ENCODE data around the gene GPT2. TPM values are rescaled to one million over a fixed set of nuclear protein-coding genes. Genes with fewer than 3 reads are reported as not detected.

GPT2 gene
- total RNA-seq, 1 experiment from 2014 or later: 63.2 TPM

GRCh38 chr16:46899443-46900143 lies 15.4 kb downstream of the GPT2 start:
- no peaks in the 10 kb centered on the region for H3K27me3 ChIP-seq (ENCODE audit: control insufficient read depth, insufficient read depth, low read length)
- H3K4me3 ChIP-seq (ENCODE audit: insufficient read depth, low read depth, low read length): no peak overlapping the region
- peaks cover 30% of the 10 kb centered on the region for H3K36me3 ChIP-seq (replicated peaks; ENCODE audit: control insufficient read depth, insufficient read depth, low read length)
- DNase-seq: no peak

GRCh38 chr16:46900455-46901235 lies 16.5 kb downstream of the GPT2 start:
- Histone ChIP-seq H3K27me3 (ENCODE audit: control insufficient read depth, insufficient read depth, low read length) (no peaks in the 10 kb centered on the region), H3K36me3 (replicated peaks; ENCODE audit: control insufficient read depth, insufficient read depth, low read length) (peaks cover 30% of the 10 kb centered on the region), H3K4me3 (ENCODE audit: insufficient read depth, low read depth, low read length) (no peak overlapping the region)
- no peak for DNase-seq

DNA sequence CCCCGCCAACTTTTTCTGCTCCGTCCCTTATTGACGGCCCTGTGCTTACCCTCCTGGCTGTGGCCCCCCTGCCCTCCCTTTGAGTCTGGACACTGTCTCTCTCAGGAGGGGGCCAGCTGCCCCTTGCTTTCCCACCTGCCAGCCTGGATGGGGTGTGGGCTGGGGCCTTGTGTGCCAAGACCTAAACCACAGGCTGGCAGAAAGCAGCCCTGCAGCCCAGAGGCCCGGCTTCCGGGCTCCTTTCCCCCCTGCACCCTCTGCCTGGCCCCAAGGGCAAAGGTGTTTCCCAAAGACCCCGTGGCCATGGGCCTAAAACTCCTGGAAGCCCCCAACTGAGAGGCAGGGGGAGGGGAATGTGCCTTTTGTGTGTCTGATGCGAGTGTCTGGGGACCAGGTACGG lies 17.5 kb downstream of the GPT2 start:
- DNase-seq: no peak
- H3K4me3 ChIP-seq (ENCODE audit: insufficient read depth, low read depth, low read length): no peak overlapping the region
- H3K27me3 ChIP-seq (ENCODE audit: control insufficient read depth, insufficient read depth, low read length): no peaks in the 10 kb centered on the region
- peaks cover 33% of the 10 kb centered on the region for H3K36me3 ChIP-seq (replicated peaks; ENCODE audit: control insufficient read depth, insufficient read depth, low read length)

DNA sequence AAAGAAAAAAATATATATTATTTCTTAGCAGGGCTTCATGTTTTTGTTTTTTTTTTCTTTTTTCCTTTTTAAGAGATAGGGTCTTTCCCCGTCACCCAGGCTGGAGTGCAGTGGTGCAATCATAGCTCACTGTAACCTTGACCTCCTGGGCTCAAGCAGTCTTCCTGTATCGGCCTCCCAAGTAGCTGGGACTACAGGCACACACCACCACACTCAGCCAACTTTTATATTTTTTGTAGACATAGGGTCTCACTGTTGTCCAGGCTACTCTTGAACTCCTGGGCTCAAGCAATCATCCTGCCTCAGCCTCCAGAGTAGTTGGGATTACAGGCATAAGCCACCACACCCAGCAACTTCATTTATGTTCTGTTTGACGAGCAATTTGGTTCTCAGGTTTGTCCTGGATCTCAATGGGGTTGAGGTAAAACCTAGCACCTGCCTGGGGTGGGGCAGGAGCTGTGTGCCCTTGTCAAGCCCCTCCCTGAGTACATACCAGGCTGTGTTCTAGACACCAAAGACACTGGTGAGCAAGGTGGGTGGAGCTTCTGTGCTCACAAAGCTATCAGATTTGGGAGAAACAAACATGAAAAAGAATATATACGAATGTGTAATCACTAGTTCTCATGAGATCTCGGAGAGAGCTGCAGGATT lies 19.2 kb downstream of the GPT2 start:
- H3K27me3 ChIP-seq (ENCODE audit: control insufficient read depth, insufficient read depth, low read length): no peaks in the 10 kb centered on the region
- DNase-seq: no peak
- no peak overlapping the region for H3K4me3 ChIP-seq (ENCODE audit: insufficient read depth, low read depth, low read length)
- H3K36me3 ChIP-seq (replicated peaks; ENCODE audit: control insufficient read depth, insufficient read depth, low read length): peaks cover 32% of the 10 kb centered on the region

DNA sequence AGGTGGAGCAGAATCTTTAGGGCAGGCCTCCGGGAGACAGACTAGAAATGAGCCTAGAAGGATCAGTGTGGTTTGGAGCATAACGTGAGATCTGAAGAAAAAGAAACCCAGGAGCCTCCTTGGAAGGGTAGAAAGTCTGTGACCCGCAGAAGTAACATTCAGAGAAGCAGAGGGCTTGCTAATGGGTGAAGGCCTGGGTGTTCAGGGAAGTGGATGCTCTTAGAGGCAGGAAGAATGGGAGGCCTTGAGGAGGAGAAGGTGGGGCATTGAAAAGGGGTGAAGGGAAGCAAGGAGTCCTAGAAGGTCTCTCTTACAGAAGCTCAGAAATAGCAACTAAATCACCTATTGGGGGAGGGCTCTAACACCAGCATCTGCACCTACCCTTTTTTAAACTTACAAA lies 20.3 kb downstream of the GPT2 start:
- Histone ChIP-seq H3K36me3 (replicated peaks; ENCODE audit: control insufficient read depth, insufficient read depth, low read length) (peaks cover 32% of the 10 kb centered on the region), H3K27me3 (ENCODE audit: control insufficient read depth, insufficient read depth, low read length) (no peaks in the 10 kb centered on the region), H3K4me3 (ENCODE audit: insufficient read depth, low read depth, low read length) (no peak overlapping the region)
- no peak for DNase-seq

- H3K36me3 ChIP-seq (replicated peaks; ENCODE audit: control insufficient read depth, insufficient read depth, low read length): peaks cover 35% of the 10 kb centered on the region
- no peaks in the 10 kb centered on the region for H3K27me3 ChIP-seq (ENCODE audit: control insufficient read depth, insufficient read depth, low read length)
- H3K4me3 ChIP-seq (ENCODE audit: insufficient read depth, low read depth, low read length): no peak overlapping the region
- DNase-seq: no peak
Observed at GRCh38 chr16:46906360-46907060, 22.3 kb downstream of the GPT2 start.

- peaks cover 36% of the 10 kb centered on the region for H3K36me3 ChIP-seq (replicated peaks; ENCODE audit: control insufficient read depth, insufficient read depth, low read length)
Observed at GRCh38 chr16:46907061-46907774, 23.1 kb downstream of the GPT2 start.

DNA sequence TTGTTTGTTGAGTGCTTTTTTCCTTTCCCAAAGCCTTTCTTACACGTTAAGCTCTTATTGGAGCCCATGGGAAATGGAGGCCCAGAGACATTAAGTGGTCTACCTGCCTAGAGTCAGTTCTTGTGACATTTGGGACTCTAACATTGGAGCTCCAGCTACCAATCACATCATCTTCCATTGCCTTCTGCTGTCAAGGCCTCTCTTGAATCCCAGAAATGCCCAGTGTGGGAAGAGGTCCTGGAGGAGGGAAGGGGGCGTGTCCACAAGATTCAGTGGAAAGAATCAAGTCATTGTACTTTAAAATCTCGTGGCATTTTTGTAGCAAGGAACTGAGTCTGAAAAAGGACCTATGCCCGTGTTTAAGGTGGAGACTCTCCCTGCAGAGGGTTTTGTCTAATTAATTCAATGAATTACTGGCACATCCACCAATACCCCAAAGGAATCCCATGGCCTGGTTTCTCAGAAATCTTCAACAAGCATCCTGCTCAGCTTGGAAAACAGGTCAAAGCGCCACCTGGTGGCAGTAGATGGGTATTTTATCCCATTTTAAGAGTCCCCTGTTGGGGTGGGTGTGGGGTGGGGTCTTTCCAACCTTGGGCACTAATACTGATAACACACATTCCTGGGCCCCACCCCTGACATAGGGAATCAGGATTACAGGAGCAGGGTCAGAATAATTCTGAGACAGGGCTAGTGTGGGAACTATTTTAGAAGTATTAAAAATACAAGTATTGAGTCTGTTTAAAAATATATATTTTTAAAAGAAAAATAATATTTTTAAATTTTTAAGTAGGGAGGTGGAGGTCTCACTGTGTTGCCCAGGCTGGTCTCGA lies 24.6 kb downstream of the GPT2 start:
- Histone ChIP-seq H3K36me3 (replicated peaks; ENCODE audit: control insufficient read depth, insufficient read depth, low read length) (peaks cover 40% of the 10 kb centered on the region), H3K27me3 (ENCODE audit: control insufficient read depth, insufficient read depth, low read length) (no peaks in the 10 kb centered on the region), H3K4me3 (ENCODE audit: insufficient read depth, low read depth, low read length) (no peak overlapping the region)
- peak; percentile 91 for DNase-seq

More at GRCh38 chr16:46907061-46907774, 23.1 kb downstream of the GPT2 start:
- H3K27me3 ChIP-seq (ENCODE audit: control insufficient read depth, insufficient read depth, low read length): no peaks in the 10 kb centered on the region
- H3K4me3 ChIP-seq (ENCODE audit: insufficient read depth, low read depth, low read length): no peak overlapping the region
- no peak for DNase-seq

DNA sequence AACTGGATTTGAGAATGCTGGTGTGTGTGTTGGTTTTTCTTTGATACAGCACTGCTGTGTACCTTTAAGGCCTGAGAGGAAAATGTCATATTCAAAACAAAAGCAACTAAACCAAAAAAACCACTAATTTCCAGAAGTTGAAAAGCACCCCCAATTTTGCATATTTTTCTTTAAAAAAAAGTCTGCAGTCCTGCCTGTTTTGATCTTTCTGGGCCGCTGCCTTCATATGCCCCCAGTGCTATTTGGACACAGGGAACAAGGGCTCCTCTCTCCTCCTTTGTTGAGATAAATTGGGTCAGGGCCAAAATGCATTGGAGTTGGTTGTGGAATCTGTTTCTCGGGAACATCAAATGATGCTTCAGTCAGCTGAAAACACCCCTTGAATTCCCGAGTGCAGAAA lies 26.9 kb downstream of the GPT2 start:
- DNase-seq: no peak
- Histone ChIP-seq H3K36me3 (replicated peaks; ENCODE audit: control insufficient read depth, insufficient read depth, low read length) (peaks cover 51% of the 10 kb centered on the region), H3K27me3 (ENCODE audit: control insufficient read depth, insufficient read depth, low read length) (no peaks in the 10 kb centered on the region), H3K4me3 (ENCODE audit: insufficient read depth, low read depth, low read length) (no peak overlapping the region)

GRCh38 chr16:46911650-46912049 lies 27.5 kb downstream of the GPT2 start:
- Histone ChIP-seq H3K36me3 (replicated peaks; ENCODE audit: control insufficient read depth, insufficient read depth, low read length) (peaks cover 49% of the 10 kb centered on the region), H3K27me3 (ENCODE audit: control insufficient read depth, insufficient read depth, low read length) (no peaks in the 10 kb centered on the region), H3K4me3 (ENCODE audit: insufficient read depth, low read depth, low read length) (no peak overlapping the region)
- no peak for DNase-seq

DNA sequence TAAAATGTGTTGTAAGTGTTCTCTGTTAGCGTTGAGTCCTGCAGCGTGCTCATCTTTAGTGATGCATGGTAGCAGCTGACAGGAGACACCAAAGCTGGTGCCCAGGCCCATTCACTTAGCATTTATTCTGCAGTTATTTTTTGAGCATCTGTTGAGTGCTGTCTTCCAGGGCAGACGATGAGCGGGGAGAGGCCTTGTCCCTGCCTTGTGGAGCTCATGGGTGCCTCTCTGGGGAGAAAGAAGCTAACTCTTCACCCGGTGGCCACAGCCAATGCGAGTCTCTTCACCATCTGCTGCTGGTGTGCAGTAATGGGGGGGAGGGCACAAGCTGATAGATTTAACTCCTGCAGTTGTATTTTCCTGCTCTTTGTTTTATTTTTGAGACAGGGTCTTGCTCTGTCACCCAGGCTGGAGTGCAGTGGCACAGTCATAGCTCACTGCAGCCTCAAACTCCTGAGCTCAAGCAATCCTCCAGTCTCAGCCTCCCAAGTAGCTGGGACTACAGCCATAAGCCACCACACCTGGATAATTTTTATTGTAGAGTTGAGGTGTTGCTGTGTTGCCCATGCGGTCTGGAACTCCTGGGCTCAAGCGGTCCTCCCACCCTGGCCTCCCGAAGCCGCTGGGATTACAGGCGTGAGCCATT lies 30.5 kb downstream of the GPT2 start:
- Histone ChIP-seq H3K27me3 (ENCODE audit: control insufficient read depth, insufficient read depth, low read length) (no peaks in the 10 kb centered on the region), H3K36me3 (replicated peaks; ENCODE audit: control insufficient read depth, insufficient read depth, low read length) (peaks cover 63% of the 10 kb centered on the region), H3K4me3 (ENCODE audit: insufficient read depth, low read depth, low read length) (no peak overlapping the region)
- DNase-seq: no peak

DNA sequence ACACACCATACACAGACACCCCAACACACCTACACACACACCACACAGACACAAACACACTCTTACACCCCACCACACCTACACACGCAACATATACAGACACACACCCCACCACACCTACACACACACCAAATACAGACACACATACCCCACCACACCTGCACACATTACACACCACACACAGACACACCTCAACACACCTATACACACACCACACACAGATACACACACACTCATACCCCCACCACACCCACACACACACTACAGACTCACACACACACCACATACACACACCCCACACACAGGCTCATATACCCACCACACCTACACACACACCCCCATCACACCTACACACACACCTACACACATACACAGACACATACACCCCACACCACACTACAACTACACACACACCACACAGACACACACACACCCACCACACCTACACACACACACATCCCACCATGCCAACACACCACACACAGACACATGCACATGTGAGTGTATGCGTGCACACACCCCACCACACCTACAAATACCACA lies 31.4 kb downstream of the GPT2 start:
- H3K4me3 ChIP-seq (ENCODE audit: insufficient read depth, low read depth, low read length): no peak overlapping the region
- H3K27me3 ChIP-seq (ENCODE audit: control insufficient read depth, insufficient read depth, low read length): no peaks in the 10 kb centered on the region
- H3K36me3 ChIP-seq (replicated peaks; ENCODE audit: control insufficient read depth, insufficient read depth, low read length): peaks cover 65% of the 10 kb centered on the region
- no peak for DNase-seq

- H3K36me3 ChIP-seq (replicated peaks; ENCODE audit: control insufficient read depth, insufficient read depth, low read length): peaks cover 59% of the 10 kb centered on the region
- DNase-seq: peak; percentile 70
Observed at GRCh38 chr16:46916980-46917379, 32.8 kb downstream of the GPT2 start.

More at GRCh38 chr16:46916980-46917379, 32.8 kb downstream of the GPT2 start:
- Histone ChIP-seq H3K4me3 (ENCODE audit: insufficient read depth, low read depth, low read length) (no peak overlapping the region), H3K27me3 (ENCODE audit: control insufficient read depth, insufficient read depth, low read length) (no peaks in the 10 kb centered on the region)
